Measurements from ENCODE around the gene DNAH14.
"Not testable (repeated sequence)": the region's sequence is repeated elsewhere in the genome, so short reads cannot be mapped to it uniquely, and the experiment has no call there.

Gene DNAH14

DNA sequence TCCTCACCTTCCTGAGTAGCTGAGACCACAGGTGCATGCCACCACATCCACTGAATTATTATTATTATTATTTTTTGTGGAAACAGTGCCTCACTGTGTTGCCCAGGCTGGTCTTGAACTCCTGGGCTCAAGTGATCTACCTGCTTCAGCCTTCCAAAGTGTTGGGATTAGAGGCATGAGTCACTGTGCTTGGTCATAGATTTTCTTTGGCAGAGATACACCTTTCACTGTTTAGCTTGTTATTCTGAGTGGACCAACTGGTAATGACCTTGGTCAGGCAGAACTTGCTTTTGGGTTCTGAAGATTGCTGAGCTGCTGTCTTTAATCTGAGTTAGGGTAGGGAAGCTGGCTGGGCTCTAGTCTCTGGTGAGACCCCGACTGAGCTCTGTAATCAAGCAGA lies 66.8 kb downstream of the DNAH14 start:
- DNase-seq (ENCODE audit: low spot score), result no peak

DNA sequence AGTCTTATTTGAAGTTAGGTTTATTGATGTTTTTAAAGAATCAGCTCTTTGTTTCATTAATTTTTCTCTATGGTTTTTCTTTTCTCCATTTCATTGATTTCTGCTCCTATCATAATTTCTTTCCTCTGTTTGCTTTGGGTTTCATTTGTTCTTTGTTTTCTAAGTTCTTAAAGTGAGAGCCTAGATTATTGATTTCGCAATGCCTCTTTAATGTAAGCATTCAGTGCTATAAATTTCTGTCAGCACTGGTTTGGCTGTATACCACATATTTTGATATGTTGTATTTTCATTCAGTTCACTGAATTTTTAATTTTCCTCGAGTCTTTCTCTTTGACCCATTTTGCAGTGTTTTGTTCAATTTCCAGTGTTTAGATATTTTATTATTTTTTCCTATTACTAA lies 68.7 kb downstream of the DNAH14 start:
- no peak for DNase-seq (ENCODE audit: low spot score)

DNA sequence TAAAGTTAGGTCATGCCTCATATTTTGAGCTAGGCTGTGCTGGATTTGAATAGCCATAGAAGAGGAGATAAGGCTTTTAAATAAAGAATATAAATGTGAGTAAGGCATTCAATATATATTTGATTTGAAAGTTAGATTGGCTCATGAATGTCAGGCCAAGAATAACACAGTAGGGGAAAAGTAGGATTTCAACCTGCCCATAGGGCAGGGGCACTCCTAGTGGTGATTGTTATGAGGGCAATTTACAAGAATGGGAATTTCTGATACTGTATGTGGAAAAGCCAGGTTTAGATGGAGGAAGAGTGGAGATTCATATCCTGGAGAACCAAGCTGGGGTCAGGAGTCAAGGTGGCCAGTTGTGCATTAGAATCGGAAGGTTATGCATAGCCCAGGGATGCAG lies 74.9 kb downstream of the DNAH14 start:
- no peak for DNase-seq (ENCODE audit: low spot score)

DNA sequence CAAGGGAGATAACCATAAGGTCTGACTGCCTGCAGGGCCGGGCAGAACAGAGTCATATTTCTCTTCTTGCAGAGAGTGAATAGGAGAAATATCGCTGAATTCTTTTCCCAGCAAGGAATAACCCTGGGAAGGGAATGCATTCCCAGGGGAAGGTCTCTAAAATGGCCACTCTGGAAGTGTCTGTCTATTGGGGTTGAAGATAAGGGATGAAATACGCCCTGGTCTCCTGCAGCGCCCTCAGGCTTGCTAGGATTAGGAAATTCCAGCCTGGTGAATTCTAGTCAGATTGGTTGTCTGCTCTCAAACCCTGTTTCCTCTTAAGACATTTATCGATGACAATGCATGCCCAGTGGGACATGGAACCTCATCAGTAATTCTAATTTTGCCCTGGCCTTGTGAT lies 76.9 kb downstream of the DNAH14 start:
- DNase-seq (ENCODE audit: low spot score), result not testable (repeated sequence)

DNA sequence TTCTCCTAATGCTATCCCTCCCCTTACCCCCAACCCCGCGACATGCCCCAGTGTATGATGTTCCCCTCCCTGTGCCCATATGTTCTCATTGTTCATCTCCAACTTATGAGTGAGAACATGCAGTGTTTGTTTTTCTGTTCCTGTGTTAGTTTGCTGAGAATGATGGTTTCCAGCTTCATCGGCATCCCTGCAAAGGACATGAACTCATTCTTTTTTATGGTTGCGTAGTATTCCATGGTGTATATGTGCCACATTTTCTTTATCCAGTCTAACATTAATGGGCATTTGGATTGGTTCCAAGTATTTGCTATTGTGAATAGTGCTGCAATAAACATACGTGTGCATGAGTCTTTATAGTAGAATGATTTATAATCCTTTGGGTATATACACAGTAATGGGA lies 78.6 kb downstream of the DNAH14 start:
- not testable (repeated sequence) for DNase-seq (ENCODE audit: low spot score)

DNA sequence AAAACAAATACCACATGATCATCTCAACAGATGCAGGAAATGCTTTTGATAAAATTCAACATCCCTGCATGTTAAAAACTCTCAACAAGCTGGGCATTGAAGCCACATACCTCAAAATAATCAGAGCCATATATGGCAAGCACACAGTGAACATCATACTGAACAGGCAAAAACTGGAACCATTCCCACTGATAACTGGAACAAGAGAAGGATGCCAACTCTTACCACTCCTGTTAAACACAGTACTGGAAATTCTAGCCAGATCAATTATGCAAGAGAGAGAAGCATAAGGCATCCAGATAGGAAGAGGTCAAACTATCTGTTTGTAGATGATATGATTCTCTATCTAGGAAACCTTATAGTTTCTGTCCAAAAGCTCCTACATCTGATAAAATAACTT lies 91.6 kb downstream of the DNAH14 start:
- DNase-seq (ENCODE audit: low spot score), result no peak

DNA sequence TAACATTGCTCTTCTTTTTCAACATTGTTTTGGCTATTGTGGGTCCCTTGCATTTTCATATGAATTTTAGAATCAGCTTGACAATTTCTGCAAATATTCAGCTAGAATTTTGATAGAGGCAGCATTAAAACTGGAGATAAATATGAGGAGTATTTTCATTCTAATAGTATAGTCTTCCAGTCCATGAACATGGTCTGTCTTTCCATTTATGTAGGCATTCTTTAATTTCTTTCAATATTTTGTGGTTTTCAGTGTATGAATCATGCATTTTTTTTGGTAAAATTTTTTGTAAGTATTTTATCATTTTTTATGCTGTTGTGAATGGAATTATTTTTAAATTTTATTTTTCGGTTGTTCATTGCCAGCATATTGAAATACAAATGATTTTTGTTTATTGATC lies 97.2 kb downstream of the DNAH14 start:
- DNase-seq (ENCODE audit: low spot score), result no peak

DNA sequence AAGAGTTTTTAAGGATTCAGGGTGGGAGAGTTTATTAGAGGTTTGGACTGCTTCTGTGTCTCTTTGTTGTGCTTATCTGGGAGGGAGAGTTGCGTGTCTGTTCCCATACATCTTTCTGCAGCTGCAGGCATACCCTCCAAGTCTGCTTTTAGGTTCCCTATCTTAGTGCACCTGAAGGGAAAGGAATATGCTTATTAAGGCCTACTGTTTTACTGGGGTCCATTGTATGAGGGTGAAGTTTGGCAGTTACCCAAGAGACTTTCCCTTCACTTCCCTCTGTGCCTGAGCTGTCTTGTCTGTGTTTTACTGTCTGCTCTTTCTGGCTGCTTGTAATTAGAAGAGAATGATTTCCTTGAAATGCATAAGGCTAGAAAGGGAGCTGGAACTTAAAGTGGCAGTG lies 107.0 kb downstream of the DNAH14 start:
- DNase-seq (ENCODE audit: low spot score), result not testable (repeated sequence)

DNA sequence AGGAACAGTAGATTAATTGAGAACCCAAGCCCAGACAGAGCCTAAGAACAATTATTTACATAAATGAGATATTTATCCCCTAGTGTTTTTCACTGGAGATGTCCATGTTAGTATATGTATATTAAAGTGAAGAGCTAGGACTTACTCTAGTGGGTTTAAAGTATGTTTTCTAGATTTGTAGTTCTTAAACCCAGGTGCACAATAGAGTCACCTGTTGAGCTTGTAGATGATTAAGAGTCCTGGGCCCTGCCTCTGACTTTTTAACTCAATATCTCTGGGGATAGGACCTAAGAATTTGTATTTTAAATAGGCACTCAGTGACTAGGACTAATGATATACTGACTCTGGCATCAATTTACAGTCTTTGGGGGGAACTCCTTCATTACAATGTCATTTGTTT lies 112.8 kb downstream of the DNAH14 start:
- DNase-seq (ENCODE audit: low spot score), result no peak

DNA sequence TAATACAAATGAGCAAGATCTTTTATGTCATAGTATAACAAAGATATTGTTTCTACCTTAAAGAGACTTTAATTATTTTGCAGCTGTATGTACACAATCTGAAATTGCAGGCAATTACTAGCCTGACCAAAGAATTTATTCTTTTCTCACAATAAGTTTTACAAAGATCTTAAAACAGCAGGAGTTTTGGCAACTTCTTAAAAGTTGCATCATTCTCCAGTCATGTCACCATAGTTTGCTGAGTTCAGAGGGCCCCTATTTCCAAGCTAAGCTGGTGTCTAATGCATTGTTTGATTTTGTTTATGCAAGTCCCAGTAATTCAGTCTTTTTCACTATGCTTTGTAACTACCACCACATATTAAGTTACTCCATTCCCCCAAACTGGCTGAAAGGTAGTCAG lies 114.8 kb downstream of the DNAH14 start:
- DNase-seq (ENCODE audit: low spot score), result no peak

DNA sequence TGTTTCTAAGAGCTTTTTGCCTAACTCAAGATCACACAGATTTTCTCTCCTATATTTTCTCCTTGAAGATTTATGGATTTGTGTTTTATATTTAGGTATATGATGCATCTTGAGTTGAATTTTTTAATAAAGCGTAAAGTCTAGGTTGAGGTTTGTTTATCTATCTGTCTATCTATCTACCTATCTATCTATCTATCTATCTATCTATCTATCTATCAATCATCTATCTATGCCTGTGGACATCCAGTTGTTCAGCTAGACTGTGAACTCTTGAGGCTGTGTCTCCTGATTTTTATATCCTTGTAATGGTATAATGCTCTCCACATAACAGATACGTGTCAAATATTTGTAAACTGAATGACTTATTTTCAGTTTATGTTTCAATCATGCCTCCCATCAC lies 120.1 kb downstream of the DNAH14 start:
- no peak for DNase-seq (ENCODE audit: low spot score)

DNA sequence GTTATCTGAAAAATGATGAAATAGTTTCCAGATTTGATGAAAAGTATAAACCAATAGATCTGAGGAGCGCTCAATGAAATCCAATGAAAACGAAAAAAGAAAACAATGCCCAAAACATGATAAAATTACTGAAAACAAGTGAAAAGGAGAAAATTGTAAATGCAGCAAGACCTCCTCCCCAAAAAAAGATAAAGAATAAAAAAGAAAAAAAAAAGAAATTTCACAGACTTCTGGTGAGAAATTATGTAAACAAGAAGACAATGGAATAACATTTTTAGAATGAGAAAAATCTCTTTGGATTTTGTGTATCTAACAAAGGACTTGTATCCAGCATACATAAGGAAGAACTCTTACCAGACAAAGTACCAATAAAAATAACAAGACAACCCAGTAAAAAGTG lies 134.2 kb downstream of the DNAH14 start:
- no peak for DNase-seq (ENCODE audit: low spot score)

DNA sequence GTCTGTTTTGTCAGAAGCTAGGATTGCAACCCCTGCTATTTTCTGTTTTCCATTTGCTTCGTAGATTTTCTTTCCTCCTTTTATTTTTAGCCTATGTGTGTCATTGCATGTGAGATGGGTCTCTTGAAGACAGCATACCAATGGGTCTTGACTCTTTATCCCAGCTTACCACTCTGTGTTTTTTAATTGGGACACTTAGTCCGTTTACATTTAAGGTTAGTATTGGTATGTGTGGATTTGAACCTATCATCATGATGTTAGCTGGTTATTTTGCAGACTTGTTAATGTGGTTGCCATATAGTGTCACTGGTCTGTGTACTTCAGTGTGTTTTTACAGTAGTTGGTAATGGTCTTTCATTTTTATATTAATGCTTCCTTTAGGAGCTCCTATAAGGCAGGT lies 141.5 kb downstream of the DNAH14 start:
- no peak for DNase-seq (ENCODE audit: low spot score)

DNA sequence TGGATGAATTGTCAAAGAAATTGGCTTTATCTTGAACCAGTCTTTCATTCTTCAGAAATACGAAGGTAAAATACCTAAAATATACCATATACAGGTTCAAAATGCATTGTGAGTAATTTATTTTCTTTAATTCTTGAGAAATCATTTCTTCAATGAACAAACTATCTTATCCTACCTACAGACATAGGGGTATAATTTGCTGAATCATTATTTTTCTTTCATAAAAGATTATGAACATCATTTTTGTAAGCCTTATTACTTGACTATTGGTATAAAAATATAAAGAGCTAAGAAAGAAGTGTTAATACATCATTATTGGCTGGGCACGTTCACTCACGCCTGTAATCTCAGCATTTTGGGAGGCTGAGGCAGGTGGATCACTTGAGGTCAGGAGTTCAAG lies 167.7 kb downstream of the DNAH14 start:
- no peak for DNase-seq (ENCODE audit: low spot score)

DNA sequence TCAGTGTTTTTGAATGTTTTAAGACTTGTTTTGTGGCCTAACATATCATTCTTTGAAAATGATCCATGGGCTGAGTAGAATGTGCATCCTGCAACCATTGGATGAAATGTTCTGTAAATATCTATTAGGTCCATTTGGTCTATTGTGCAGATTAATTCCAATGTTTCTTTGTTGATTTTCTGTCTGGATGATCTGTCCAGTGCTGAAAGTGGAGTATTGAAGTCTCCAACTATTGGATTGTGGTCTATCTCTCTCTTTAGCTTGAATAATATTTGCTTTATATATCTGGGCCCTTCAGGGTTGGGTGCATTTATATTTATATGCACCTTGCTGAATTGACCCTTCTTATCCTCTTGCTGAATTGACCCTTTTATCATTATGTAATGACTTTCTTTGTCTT lies 181.5 kb downstream of the DNAH14 start:
- no peak for DNase-seq (ENCODE audit: low spot score)

DNA sequence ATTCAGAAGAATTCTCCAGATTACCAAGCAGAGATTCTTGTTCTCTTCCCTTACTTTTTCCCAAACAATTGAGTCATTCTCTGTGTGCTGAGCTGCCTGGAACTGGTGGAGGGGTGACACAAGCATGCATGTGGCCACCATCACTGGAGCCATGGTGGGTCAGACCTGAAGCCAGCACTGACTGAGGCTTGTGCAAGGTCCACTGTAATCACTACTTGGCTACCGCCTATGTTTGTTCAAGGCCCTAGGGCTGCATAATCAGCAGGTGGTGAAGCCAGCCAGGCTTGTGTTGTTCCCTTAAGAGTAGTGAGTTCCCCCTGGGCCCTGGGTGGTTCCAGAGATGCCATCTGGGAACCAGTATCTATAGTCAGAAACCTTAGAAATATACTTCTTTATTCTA lies 183.8 kb downstream of the DNAH14 start:
- DNase-seq (ENCODE audit: low spot score), result no peak

DNA sequence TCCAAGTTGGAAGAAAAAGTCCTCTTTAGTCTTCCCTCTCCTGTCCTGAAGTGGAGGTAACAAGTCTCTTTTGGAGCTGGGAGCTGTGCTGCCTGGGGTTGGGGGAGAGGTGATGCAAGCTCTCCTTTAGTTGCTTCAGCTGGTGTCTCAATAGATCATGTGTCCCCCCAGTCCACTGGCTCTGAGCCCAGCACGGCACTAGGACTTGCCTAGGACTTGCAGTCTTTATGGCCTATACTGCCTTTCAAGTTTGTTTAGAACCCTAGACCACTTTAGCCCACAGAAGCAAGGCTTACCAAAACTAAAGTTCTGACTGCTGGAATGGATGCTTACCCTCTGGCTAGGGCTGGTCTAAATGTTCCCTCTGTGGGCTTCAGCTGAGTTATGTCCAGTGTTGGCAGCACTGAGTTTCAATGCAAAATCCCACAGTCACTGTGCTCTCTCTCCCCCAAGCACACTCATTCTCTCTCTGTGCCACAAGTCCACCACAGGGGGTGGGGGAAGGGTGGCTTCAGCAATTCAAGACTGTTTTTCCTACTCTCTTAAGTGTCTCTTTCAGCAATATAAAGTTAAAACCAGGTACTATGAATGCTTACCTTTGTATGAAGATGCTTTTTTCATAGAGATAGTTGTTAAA lies 185.0 kb downstream of the DNAH14 start:
- DNase-seq (ENCODE audit: low spot score), result no peak

DNA sequence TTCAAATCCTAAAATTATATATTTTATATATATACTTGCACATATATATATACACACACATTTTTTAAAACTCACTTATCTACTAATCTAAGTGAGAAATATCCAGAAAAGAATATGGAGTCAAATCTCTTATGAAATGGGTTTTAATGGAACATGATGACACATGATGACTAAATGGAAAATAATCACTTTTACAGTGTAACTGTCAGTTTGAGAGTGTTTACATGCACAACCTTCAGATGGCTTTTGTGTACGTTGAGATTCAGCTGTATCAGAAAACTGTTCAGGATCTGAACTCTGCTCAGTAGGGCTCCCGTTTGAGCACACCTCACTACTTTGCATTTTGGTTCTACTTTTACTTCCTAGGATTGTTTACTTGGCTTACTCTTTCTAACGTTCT lies 189.8 kb downstream of the DNAH14 start:
- DNase-seq (ENCODE audit: low spot score), result no peak

DNA sequence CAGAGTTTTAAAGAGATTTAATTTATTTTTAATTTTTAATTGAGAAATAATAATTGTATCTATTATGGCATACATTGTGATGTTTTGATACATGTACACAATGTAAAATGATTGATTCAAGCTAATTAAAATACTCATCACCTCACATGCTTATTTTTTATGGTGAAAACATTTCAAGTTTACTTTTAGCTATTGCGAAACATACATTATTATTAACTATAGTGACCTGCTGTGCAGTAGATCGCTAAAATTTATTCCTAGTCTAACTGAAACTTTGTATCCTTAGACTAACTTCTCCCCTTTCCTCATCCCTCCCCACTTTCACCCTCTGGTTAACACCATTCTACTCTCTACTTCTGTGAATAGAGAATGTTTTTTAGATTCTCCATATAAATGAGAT lies 191.6 kb downstream of the DNAH14 start:
- no peak for DNase-seq (ENCODE audit: low spot score)

DNA sequence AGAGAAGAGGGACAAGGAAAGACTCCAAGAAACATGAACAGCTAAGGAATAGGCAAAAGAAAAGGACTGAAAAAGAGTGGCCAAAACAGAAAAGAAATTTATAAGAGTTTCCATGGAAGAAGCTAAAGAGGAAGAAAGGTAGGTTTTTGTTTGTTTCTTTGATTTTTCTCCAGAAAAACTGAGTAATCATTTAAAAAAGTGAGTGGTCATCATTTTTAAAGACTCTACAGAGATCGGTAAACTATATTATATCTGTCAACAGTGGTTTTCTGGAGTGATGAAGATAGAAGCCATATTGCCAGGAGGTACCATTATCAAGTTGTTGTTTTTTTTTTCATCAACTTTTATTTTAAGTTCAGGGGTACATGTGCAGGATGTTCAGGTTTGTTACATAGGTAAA lies 202.4 kb downstream of the DNAH14 start:
- DNase-seq (ENCODE audit: low spot score), result no peak

DNA sequence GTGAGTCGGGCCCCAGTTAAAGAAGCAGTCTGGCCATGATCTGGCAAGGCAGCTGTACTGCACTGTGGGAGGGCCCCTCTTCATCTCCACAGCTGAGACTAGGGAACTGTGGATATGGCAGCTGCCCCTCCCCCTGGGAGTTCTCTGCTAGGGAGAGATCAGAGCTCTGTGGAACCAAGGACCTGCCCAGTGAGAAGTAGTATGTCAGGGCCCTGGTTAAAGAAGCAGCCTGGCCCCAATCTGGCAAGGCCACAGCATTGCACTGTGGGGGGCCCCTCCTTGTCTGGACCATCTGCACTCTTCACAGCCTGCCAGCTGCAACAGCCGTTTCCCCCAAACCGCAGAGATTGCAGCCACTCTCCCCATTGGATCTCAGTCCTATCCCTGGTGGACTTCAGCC lies 208.5 kb downstream of the DNAH14 start:
- no peak for DNase-seq (ENCODE audit: low spot score)

DNA sequence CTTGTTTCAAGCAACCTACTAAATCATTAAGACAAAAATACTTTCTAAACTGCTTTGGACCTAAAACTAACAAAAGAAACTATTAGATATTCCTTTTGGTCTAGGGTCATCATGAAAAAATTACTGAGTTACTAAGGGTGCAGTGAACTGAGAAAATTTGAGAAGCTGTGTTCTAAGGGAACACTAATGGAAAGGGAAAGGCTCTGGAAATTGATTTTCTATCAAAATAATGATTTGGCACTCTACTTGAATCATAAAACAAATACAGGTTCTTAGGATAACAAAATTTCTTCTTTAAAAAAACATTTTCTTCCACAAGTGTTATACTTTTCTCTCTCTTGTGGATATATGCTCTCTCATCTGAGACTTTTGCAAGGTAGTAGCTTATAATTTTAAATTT lies 213.5 kb downstream of the DNAH14 start:
- no peak for DNase-seq (ENCODE audit: low spot score)

DNA sequence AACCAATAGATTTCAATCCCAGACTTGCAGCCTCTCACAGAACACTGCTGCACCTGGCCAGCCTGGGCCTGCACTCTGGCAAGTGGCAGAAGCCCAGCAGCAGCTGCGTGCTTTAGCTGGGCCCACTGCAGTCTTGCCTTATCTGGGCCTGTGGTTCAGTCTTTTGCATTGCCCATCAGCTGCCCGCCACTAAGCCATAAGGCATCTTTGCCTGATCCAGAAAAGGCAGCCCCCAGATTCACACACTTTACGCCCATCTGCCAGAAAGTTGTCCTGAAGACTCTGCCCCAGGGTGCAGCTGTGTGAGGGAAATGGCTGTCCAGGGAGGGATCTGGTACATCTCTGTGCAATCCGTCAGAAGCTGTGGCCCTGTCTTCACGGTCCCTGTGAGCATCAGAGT lies 217.0 kb downstream of the DNAH14 start:
- no peak for DNase-seq (ENCODE audit: low spot score)

DNA sequence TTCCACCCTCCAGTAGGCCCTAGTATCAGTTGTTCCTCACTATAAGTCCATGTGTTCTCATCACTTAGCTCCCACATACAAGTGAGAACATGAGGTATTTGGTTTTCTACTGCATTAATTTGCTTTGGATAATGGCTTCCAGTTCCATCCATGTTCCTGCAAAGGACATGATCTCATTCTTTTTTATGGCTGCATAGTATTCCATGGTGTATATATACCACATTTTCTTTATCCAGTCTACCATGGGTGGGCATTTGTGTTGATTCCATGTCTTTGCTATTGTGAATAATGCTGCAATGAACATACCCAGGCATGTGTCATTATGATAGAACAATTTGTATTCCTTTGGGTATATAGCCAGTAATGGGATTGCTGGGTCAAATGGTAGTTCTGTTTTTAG lies 218.3 kb downstream of the DNAH14 start:
- not testable (repeated sequence) for DNase-seq (ENCODE audit: low spot score)

DNA sequence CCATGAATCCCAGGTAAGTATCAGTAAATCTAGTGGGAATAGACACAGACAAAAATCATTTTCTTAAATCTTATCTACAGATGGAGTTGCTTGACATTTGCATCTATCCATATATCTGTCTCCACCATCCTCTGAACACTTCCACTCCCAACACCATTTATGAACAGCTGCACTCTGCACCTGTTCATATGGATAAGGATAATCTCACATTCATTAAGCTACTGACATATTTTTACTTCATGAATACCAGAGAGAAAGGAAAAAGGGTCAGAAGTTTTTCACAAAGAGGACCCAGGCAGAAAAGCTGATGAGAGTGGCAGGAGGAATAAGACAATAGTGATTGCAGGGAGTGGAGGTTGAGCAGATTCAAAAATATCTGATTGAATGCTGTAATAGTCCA lies 222.6 kb downstream of the DNAH14 start:
- DNase-seq (ENCODE audit: low spot score), result no peak
